HG03045 (cell line): Measurements from ENCODE around the gene ACP2.

ENCODE experiments used
- ATAC-seq: cut with Tn5 transposase; IDR thresholded peaks from one replicate; pipeline ENCODE4 v1.9.1; 2021; ENCODE audit warnings: mild to moderate bottlenecking, moderate library complexity; ENCODE audit not compliant: unreplicated experiment

The ACP2 gene

GRCh38 chr11:47248664-47249377, at the start of gene ACP2:
ACP2 (minus strand) TSS chr11:47248814; CDS start chr11:47248789, 25 bp downstream.
- ATAC-seq, result peak; percentile 80

- no peak for ATAC-seq
These were observed 47.4 kb upstream of the ACP2 start for GRCh38 chr11:47296045-47296444.

DNA sequence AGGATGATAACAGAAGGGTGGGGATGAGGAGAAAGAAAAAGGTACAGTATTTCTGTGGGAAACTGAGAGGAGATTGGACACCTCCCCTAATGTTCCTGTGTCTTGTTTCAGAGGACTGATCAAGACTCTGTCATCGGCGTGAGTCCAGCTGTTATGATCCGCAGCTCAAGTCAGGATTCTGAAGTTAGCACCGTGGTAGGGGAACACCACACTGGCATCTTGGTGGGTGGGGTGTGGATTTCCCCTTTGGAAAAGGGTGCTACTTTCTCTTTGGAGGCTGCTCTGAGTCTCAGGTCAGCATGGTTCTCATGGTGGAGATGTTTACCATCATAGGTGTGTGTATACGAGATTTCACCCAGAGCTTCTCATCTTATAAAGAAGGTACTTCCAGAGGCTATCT, 46.8 kb upstream of the ACP2 start:
- no peak for ATAC-seq

DNA sequence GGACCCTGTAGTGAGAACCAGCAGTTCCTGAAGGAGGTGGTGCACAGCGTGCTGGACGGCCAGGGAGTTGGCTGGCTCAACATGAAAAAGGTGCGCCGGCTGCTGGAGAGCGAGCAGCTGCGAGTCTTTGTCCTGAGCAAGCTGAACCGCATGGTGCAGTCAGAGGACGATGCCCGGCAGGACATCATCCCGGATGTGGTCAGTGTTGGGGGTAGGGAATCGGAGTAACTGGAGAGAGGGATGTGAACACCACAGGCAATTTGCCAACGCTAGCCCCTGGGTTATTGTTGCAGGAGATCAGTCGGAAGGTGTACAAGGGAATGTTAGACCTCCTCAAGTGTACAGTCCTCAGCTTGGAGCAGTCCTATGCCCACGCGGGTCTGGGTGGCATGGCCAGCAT, 41.2 kb upstream of the ACP2 start:
- no peak for ATAC-seq

DNA sequence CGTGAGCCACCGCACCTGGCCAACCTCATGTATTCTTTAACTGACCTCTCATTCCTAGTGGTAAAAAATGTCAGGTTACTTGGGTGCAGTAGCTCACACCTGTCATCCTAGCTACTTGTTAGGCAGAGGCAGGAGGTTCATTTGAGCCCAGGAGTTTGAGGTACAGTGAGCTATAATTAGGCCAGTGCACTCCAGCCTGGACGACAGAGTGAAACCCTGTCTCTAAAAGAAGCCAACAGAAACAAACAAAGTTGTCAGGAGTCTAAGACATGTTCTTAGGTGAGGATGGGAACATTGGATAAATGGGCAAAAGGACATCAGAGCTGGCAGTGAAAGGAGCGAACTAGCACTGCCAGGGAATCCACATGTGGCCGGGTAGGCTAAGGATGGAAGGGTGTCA, 39.5 kb upstream of the ACP2 start:
- no peak for ATAC-seq

- ATAC-seq, result no peak
These were observed 37.6 kb upstream of the ACP2 start for GRCh38 chr11:47285969-47286770.

DNA sequence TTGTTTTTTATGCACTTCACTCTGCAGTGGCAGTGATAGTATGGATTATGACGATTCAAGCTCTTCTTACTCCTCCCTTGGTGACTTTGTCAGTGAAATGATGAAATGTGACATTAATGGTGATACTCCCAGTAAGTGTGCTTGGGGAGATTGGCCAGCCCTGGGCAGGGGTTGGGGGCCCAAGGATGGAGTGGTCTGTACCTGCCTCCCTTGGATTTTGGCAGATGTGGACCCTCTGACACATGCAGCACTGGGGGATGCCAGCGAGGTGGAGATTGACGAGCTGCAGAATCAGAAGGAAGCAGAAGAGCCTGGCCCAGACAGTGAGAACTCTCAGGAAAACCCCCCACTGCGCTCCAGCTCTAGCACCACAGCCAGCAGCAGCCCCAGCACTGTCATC, 35.5 kb upstream of the ACP2 start:
- ATAC-seq, result no peak

- ATAC-seq, result no peak
These were observed 33.8 kb upstream of the ACP2 start for GRCh38 chr11:47282462-47282861.

GRCh38 chr11:47280860-47281259, 32.2 kb upstream of the ACP2 start:
- ATAC-seq, result no peak

GRCh38 chr11:47280099-47280498, 31.5 kb upstream of the ACP2 start:
- no peak for ATAC-seq

DNA sequence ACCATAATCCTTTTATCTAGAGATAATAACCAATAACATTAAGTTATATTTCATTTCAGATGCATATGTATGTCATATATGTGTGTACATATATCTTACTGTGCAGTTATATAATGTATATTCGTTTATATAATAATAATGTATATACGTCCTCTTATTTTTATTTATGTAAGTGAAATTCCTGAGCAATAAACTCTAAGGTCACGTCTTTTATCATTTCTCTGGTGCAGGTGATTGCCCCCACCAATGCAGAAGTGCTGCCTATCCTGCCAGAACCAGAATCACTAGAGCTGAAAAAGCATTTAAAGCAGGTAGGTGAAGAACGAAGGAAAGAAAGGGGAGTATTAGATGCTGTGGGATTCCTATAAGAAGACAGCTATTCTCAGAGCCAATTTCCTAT, 30.2 kb upstream of the ACP2 start:
- ATAC-seq, result no peak

DNA sequence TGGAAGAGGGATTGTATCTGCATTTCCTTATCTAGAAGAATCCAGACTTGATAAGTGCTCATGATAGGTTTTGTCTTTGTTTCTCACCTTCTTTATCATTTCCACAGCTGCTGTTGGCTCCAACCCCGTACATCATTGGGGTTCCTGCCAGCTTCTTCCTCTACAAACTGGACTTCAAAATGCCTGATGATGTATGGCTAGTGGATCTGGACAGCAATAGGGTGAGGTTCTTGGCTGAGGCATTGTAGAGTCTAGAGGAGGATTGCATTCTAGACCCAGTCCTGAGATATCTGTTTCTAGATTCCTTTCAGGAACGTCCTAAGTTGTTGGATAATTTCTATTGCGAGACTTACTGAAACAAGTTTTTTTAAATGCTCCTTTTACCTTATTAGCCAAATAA, 29.4 kb upstream of the ACP2 start:
- ATAC-seq, result no peak

GRCh38 chr11:47276923-47277322, 28.3 kb upstream of the ACP2 start:
- no peak for ATAC-seq

- ATAC-seq, result no peak
These were observed 26.1 kb upstream of the ACP2 start for GRCh38 chr11:47274495-47275235.

DNA sequence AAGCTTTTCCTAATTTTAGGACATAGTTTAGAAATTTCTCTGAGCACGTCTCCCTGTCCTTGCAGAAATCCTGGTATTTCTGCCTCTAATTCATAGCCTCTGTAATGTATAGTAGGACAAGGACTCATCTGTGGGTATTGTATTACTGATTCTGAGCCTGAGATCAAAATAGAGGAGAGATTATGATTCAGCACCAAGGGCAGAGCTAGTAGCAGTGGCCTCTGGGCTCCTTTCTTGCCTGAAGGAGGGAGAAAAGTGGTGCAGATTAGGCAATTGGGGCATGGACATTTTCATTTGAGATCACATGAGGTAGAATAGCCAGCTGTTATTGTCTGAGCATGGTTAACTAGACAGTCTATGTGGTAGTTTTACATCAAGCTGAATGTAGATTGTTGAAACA, 24.1 kb upstream of the ACP2 start:
- ATAC-seq, result no peak

DNA sequence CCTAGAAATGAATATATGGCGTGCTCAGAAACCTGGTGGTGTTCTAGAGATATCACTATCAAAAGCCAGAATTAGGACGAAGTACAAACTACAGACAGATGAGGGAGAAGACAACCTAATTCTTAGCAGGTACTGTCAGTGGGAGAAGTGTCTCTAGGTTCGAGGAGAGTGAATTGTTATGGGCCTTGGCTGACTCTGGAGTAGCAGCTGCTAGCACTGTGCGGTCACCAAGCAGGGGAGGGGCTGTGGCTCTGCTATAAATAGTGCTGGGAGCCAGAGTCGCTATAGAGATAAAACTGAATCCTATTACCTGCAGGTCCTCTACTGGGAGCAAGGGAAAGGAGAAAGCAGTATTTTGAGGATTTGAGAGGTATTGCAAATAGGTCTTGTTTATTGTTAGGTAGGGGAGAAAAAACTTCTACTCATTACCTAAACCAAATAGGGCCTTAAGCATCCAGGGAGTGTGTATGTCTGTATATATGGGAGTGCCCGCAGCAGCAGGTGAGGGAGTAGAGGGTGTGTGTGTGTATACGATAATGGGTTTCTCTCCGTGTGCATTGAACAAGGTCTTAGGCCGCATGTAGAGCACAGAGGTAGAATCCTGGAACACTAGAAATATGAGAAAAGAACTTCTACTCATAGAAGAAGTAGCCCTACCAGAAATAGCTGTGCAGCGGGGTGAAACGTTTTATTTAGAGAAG, 23.5 kb upstream of the ACP2 start:
- ATAC-seq, result no peak

GRCh38 chr11:47271328-47271727, 22.7 kb upstream of the ACP2 start:
- no peak for ATAC-seq

DNA sequence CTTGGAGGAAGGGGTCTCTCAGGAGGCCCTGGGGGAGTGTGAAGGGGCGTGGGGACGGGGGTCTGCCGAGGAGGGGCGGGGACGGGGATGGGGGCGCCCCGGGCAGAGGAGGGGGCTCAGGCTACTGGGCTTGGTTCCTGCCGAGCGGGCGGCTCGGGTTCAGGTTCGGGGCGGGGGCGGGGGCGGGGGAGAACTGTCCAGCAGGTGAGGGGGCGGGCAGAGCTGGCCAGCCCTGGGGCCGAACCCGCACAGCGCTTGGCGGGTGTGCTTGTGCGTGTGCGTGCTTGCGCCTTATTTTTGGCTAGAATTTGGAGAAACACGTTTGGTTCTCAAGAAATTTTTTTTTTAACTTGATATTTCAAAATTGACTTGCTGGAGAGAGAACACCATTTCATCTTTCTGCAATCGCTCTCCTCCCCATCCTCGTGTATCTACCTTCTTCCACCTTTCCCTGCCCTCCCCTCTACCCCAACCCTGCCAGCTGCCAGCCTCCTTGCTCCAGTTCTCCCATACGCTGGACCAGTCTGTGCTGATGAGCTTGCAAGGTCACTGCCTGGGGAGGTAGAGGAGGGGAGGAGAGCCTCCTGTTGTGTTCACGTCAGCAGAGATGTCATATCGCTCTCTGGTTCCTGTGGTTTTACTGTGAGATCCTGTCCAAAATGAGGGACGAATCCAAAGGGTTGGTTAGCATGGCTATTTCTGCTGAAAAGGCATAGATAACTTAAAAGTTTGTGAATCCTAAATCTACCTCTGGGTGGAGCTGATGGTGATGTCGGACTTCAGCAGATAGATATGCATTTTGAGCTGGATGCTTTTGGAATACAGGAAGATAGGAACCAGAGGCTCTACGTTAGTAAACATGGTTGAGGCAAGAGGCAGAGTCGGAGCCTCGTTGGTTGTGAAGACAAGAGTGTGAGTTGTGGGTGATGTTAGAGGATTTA, 22.0 kb upstream of the ACP2 start:
- ATAC-seq, result no peak

GRCh38 chr11:47269829-47270305, 21.3 kb upstream of the ACP2 start, which contains the start of gene MADD:
MADD (plus strand) TSS chr11:47270133.
- peak; percentile 79 for ATAC-seq
